IPS-11a (cell line): ENCODE measurements around the gene BBOF1.
"Not testable (repeated sequence)": the region's sequence is repeated elsewhere in the genome, so short reads cannot be mapped to it uniquely, and the experiment has no call there.

Experiments used
- H3K4me3 ChIP-seq: one replicate; pipeline ENCODE4 v1.5.1; 2013; ENCODE audit warnings: low read depth, low read length, control low read depth

BBOF1 gene

DNA sequence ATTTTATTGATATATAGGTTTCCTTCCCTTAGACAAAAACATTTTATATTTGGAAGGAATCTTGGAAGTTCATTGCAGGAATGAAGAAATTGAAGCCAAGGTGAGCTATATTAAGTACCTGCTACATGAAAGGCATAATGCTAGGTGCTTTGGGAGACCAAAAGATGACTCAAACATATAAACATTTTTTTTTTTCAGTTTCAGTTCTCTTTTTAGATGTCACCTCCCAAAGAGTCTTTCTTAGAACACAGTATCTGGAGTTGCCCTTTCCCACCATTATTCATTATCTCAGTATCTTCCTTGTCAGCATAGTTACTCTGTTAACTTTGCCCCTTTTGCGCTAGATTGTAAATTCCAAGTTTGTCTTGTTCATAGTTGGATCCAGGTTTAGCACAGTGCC is 66.7 kb downstream of the BBOF1 start:
- peak overlapping the region; percentile 99 for H3K4me3 ChIP-seq

DNA sequence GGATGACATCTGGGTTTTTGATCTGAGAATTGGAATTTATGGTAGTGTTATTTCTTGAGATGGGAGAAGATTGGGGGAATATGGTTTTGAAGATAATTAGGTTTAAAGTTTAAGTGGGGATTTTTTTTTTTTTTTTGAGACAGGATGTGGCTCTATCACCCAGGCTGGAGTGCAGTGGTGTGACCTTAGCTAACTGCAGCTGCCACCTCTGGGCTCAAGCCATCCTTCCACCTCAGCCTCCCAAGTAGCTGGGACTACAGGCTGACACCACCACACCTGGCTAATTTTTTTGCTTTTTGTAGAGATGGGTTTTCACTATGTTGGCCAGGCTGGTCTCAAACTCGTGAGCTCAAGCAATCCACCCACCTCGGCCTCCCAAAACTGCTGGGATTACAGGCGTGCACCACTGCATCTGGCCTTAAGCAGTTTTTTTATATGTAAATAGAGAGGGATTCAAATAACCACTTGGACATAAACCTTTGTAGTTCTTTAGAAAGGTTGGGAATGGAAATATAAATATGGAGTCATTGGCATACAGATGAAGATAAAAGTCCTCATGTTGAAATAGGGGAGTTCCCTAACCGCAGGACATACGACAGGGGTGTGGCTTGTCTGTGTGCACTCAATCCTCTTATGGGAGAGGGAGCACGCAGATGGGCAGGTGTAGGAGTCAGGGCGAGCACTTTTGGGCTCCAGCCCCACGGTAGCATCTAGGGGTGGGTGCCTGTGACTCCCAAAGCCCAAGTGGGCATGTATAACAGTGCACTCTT is 70.3 kb downstream of the BBOF1 start:
- H3K4me3 ChIP-seq: no peak overlapping the region

DNA sequence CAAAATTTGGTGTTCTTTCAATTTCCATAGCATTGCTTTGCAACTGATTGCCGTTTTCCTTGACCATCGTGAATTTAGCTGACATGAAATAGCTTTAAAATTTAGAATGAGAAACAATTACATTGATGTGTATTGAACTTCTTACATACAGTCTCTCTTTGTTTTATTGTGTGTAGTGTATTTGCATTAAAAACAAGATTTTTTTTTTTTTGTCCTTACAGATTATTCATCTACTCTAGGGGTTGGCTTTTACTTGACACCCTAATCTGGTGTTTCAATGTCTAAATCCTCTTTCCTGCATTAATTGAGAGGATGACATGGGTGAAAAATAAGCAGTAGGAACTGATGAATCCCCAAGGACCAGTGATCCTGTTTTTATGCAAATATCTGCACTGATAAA is 86.2 kb downstream of the BBOF1 start:
- H3K4me3 ChIP-seq: no peak overlapping the region

DNA sequence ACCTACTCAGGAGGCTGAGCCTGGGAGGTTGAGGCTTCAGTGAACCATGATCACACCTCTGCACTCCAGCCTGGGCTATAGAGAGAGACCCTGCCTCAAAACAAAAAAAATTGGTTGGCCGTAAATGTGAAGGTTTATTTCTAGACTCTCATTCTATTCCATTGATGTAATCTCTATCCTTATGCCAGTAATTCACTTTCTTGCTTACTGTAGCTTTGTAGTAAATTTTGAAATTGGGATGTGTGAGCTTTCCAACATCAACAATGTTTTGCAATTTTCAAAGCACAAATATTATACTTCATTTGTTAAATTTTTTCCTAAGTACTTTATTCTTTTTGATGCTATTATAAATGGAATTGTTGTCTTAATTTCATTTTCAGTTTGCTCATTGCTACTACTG is 90.2 kb downstream of the BBOF1 start:
- H3K4me3 ChIP-seq: no peak overlapping the region

DNA sequence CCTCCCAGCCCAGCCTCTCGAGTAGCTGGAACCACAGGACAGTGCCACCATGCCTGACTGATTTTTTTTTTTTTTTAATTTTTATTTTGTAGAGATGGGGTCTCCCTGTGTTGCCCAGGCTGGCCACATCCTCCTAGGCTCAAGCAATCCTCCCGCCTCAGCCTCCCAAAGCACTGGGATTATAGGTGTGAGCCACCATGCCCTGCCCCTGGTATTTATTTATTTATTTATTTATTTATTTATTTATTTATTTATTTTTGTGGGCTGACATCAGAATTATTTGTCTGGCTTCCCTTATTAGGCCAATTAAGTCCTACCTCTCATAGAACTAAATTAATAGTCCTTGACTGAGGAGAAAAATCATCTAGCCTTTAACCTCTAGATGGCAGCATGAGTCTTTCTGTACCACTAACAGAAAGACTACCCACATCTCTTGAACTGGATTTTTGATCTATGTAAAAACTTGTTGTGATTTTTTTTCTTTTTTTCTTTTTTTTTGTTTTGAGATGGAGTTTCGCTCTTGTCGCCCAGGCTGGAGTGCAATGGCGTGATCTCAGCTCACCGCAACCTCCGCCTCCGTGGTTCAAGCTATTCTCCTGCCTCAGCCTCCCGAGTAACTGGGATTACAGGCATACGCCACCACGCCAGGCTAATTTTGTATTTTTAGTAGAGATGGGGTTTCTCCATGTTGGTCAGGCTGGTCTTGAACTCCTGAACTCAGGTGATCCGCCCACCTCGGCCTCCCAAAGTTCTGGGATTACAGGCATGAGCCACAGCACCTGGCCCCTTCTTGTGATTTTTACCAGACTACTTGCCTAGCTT is 92.5 kb downstream of the BBOF1 start:
- H3K4me3 ChIP-seq: not testable (repeated sequence)
